Panc1 (cell line): ENCODE measurements around the gene SDC4. TPM values are rescaled to one million over a fixed set of nuclear protein-coding genes. Genes with fewer than 3 reads are reported as not detected.

Source experiments
- ATAC-seq: fragments of 200-7000 bp; cut with Tn5 transposase; 2 replicates; pipeline ENCODE4 v1.9.1; 2020; ENCODE audit warnings: mild to moderate bottlenecking, moderate library complexity
- BruUV-seq: library from RNA; stranded (reverse); fragments of 400-500 nt; replicated peaks from 2 replicates; lab custom pipeline; 2021; lab: Mats Ljungman, UMichigan
- CTCF ChIA-PET: fragments of 300-600 bp; sonication (Branson Sonifier 250); formaldehyde crosslinking; loops from one replicate; lab custom pipeline; 2022; ENCODE audit warnings: antibody characterized with exemption; lab: Charles Lee
- POLR2A ChIA-PET: fragments of 300-600 bp; sonication (Branson Sonifier 250); formaldehyde crosslinking; loops from one replicate; lab custom pipeline; 2022; ENCODE audit warnings: antibody characterized with exemption; lab: Charles Lee
- DNase-seq: peaks from one replicate; pipeline ENCODE4 v3.0.0-alpha.2; 2010; ENCODE audit warnings: low read depth, low spot score
- H3K27ac ChIP-seq: 2 replicates; pipeline ENCODE4 v1.5.1; 2011; ENCODE audit warnings: mild to moderate bottlenecking, low read length, inconsistent platforms
- H3K27me3 ChIP-seq: fragments of 200-500 bp; sonication (Bioruptor generic); 2 replicates; pipeline ENCODE4 v1.6.0; 2014; ENCODE audit warnings: low read length, inconsistent platforms; ENCODE audit not compliant: control insufficient read depth, insufficient read depth
- H3K36me3 ChIP-seq: fragments of 200-500 bp; sonication (Bioruptor generic); 2 replicates; pipeline ENCODE4 v1.5.1; 2014; ENCODE audit warnings: inconsistent platforms, mild to moderate bottlenecking, low read length, moderate library complexity; ENCODE audit not compliant: control insufficient read depth, insufficient read depth
- H3K4me1 ChIP-seq: 2 replicates; pipeline ENCODE4 v1.5.1; 2011; ENCODE audit warnings: inconsistent platforms, mild to moderate bottlenecking, low read length, moderate library complexity; ENCODE audit not compliant: control insufficient read depth, insufficient read depth
- H3K4me3 ChIP-seq, 2 experiments: 2 replicates each; pipeline ENCODE4 v1.5.1; 2011 to 2012; ENCODE audit warnings: low read depth in 2 of 2, low read length in 2 of 2, mild to moderate bottlenecking in 2 of 2, inconsistent platforms in 1 of 2, moderate library complexity in 1 of 2
- H3K9me3 ChIP-seq: fragments of 200-500 bp; sonication (Bioruptor generic); 2 replicates; pipeline ENCODE4 v1.5.1; 2014; ENCODE audit warnings: low read depth, mild to moderate bottlenecking, inconsistent platforms, low read length, moderate library complexity; ENCODE audit not compliant: control insufficient read depth, insufficient read depth
- CTCF ChIP-seq: fragments of 450-650 bp; IDR thresholded peaks from 2 replicates; pipeline ENCODE4 v1.5.1; 2017; ENCODE audit warnings: mild to moderate bottlenecking
- POLR2AphosphoS5 ChIP-seq: IDR thresholded peaks from 2 replicates; pipeline ENCODE4 v1.6.1; 2012; ENCODE audit warnings: mild to moderate bottlenecking, low read depth, low read length, moderate library complexity
- REST ChIP-seq, 2 experiments: IDR thresholded peaks; 2 replicates each; pipeline ENCODE4 v1.6.1; 2011 to 2012; ENCODE audit warnings: low read depth in 2 of 2, control low read depth in 1 of 2, low read length in 1 of 2, mild to moderate bottlenecking in 1 of 2, moderate library complexity in 1 of 2; ENCODE audit not compliant: insufficient read depth in 1 of 2
- SIN3A ChIP-seq: IDR thresholded peaks from 2 replicates; pipeline ENCODE4 v1.6.1; 2012; ENCODE audit warnings: low read depth, mild to moderate bottlenecking, low read length, moderate library complexity, borderline replicate concordance; ENCODE audit not compliant: insufficient read depth
- TCF7L2 ChIP-seq: IDR thresholded peaks from 2 replicates; pipeline ENCODE4 v1.6.1; 2011; ENCODE audit warnings: mild to moderate bottlenecking, low read depth, low read length, inconsistent platforms
- in situ Hi-C: cut with HindIII; loops from 2 replicates; pipeline ENCODE4 v1.10.0; 2016; ENCODE audit warnings: low sequenced_read_pairs, low pct_unique_long_range_greater_than_20kb
- intact Hi-C: fragments of 100-400 bp; cut with micrococcal nuclease; formaldehyde crosslinking; loops from one replicate; pipeline ENCODE4 v1.10.0; 2022; ENCODE audit not compliant: unreplicated experiment
- total RNA-seq: library from RNA; stranded (reverse); gene quantifications from one replicate; pipeline ENCODE4 v1.2.1, GENCODE V29; 2021; ENCODE audit not compliant: unreplicated experiment

Gene SDC4
- total RNA-seq, 1 experiment from 2014 or later: 93.3 TPM

GRCh38 chr20:45354423-45355208, 6.4 kb upstream of the SDC4 start:
- Histone ChIP-seq H3K9me3 (no peaks in the 10 kb centered on the region), H3K36me3 (no peaks in the 10 kb centered on the region), H3K27ac (no peak overlapping the region), H3K4me1 (peaks cover 11% of the 10 kb centered on the region), H3K27me3 (no peaks in the 10 kb centered on the region), H3K4me3 (no peak overlapping the region)
- intact Hi-C loops: no loop called here
- in situ Hi-C loops: no loop called here
- no TSS peak for BruUV-seq
- POLR2A ChIA-PET: interaction anchor here (0.6 kb wide), 1 partner anchor 31 kb away, joined by 3 read pairs; no protein-coding TSS in a partner anchor
- TF ChIP-seq CTCF (no peak), REST (IDR thresholded peaks at IDR 0.05; ENCODE audit: insufficient read depth in 1 of 2, low read depth in 2 of 2, low read length in 1 of 2) (no peak), TCF7L2 (no peak), SIN3A (no peak), POLR2AphosphoS5 (no peak)
- no peak for ATAC-seq
- CTCF ChIA-PET: no interaction called here
- DNase-seq: no peak

GRCh38 chr20:45353746-45354145, 5.5 kb upstream of the SDC4 start:
- in situ Hi-C loops: no loop called here
- Histone ChIP-seq H3K27ac (no peak overlapping the region), H3K36me3 (no peaks in the 10 kb centered on the region), H3K4me1 (peaks cover 5% of the 10 kb centered on the region), H3K4me3 (no peak overlapping the region), H3K27me3 (no peaks in the 10 kb centered on the region), H3K9me3 (no peaks in the 10 kb centered on the region)
- CTCF ChIA-PET: no interaction called here
- POLR2A ChIA-PET: no interaction called here
- no peak for ATAC-seq
- no peak for DNase-seq
- no TSS peak for BruUV-seq
- intact Hi-C loops: no loop called here
- no peak for TF ChIP-seq CTCF
- TF ChIP-seq TCF7L2: no peak
- TF ChIP-seq REST (IDR thresholded peaks at IDR 0.05; ENCODE audit: insufficient read depth in 1 of 2, low read depth in 2 of 2, low read length in 1 of 2): no peak
- TF ChIP-seq POLR2AphosphoS5: no peak
- no peak for TF ChIP-seq SIN3A
